HG03575 (cell line): ENCODE results near the gene UBP1.
A peak's percentile ranks its signal among the peaks of the same experiment; 100 is the strongest.
"Not testable (repeated sequence)": the region's sequence is repeated elsewhere in the genome, so short reads cannot be mapped to it uniquely, and the experiment has no call there.

Experiments
- ATAC-seq: cut with Tn5 transposase; IDR thresholded peaks from one replicate; pipeline ENCODE4 v1.9.1; 2021; ENCODE audit not compliant: unreplicated experiment, insufficient number of reproducible peaks, low FRiP score; ENCODE audit errors: extremely low read depth

Gene UBP1

GRCh38 chr3:33440328-33441224 is at the start of gene UBP1:
UBP1 (minus strand) TSS chr3:33440405; CDS start chr3:33439848, 557 bp downstream.
- peak; percentile 90 for ATAC-seq

GRCh38 chr3:33488683-33489082 is 48.5 kb upstream of the UBP1 start:
- ATAC-seq, result no peak

GRCh38 chr3:33488246-33488645 is 48.0 kb upstream of the UBP1 start:
- no peak for ATAC-seq

GRCh38 chr3:33482111-33482521 is 41.9 kb upstream of the UBP1 start:
- no peak for ATAC-seq

- ATAC-seq, result no peak
Observed at GRCh38 chr3:33474896-33475295, 34.7 kb upstream of the UBP1 start.

- no peak for ATAC-seq
Observed at GRCh38 chr3:33473813-33474212, 33.6 kb upstream of the UBP1 start.

- ATAC-seq, result no peak
Observed at GRCh38 chr3:33467786-33468185, 27.6 kb upstream of the UBP1 start.

GRCh38 chr3:33461097-33461496 is 20.9 kb upstream of the UBP1 start:
- ATAC-seq, result no peak

- ATAC-seq, result not testable (repeated sequence)
Observed at GRCh38 chr3:33459577-33459976, 19.4 kb upstream of the UBP1 start.

GRCh38 chr3:33458446-33458845 is 18.2 kb upstream of the UBP1 start:
- no peak for ATAC-seq

- no peak for ATAC-seq
Observed at GRCh38 chr3:33456756-33457155, 16.6 kb upstream of the UBP1 start.

GRCh38 chr3:33453331-33453761 is 13.1 kb upstream of the UBP1 start:
- ATAC-seq, result no peak

GRCh38 chr3:33451994-33452393 is 11.8 kb upstream of the UBP1 start:
- not testable (repeated sequence) for ATAC-seq

- ATAC-seq, result no peak
Observed at GRCh38 chr3:33447958-33448357, 7.8 kb upstream of the UBP1 start.

GRCh38 chr3:33447256-33447625 is 7.0 kb upstream of the UBP1 start:
- ATAC-seq, result not testable (repeated sequence)

GRCh38 chr3:33442190-33442589 is 2.0 kb upstream of the UBP1 start:
- ATAC-seq, result no peak

GRCh38 chr3:33441225-33441976 is 1.2 kb upstream of the UBP1 start:
- peak; percentile 1 for ATAC-seq

- ATAC-seq, result no peak
Observed at GRCh38 chr3:33439546-33440327, 468 bp downstream of the UBP1 start.

- ATAC-seq, result no peak
Observed at GRCh38 chr3:33438881-33439545, 1.2 kb downstream of the UBP1 start.
